A673 (cell line): Measurements from ENCODE around the gene SOCS7.

Source experiments
- CTCF ChIP-seq: fragments of 300-800, 200-600 bp; sonication (generic); conservative IDR thresholded peaks from 2 replicates; pipeline ENCODE4 v1.5.1; 2017; ENCODE audit warnings: low read depth, mild to moderate bottlenecking, antibody characterized with exemption, low read length, moderate library complexity, mixed read lengths
- EZH2 ChIP-seq: fragments of 200-600 bp; sonication (generic); IDR thresholded peaks from 2 replicates; pipeline ENCODE4 v1.6.1; 2017; ENCODE audit warnings: borderline replicate concordance, low read depth, mild to moderate bottlenecking, mixed read lengths, antibody characterized with exemption, low read length; ENCODE audit not compliant: poor library complexity, severe bottlenecking

DNA sequence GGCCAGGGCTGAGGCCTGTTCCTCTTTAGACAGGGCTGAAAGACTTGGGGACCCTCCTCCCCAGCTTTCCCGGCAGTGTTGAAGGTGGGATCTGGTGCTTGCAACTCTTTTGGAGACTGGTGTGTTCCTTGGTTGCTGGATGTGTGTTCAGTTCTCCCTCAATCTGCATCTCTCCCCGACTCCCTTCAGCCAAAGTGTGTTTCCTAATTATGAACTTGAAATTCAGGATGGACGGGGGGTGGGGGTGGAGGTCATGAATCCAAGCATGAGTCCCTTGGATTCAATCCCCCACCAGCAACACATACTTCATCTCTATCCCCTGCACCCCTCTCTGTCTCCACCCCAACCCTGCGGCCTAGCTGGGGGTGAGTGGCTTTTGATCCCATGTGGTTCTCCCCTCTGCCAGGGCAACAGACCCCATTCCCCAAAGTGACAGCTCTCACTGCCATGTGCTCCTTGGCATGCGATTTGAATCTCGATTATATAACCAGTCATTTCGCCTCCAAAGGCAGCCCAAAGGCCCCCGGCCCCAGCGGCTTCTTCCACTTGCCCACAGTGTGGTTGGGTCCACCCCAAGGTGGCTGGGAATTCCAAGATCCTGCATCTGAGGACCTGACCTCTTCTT is 77.9 kb downstream of the SOCS7 start:
- TF ChIP-seq EZH2 (no peak), CTCF (no peak)
